GM18870 (cell line): ENCODE measurements around the gene AHDC1.
"Not testable (repeated sequence)": the region's sequence is repeated elsewhere in the genome, so short reads cannot be mapped to it uniquely, and the experiment has no call there.

Experiments
- ATAC-seq: cut with Tn5 transposase; IDR thresholded peaks from one replicate; pipeline ENCODE4 v1.9.1; 2021; ENCODE audit warnings: moderate library complexity; ENCODE audit not compliant: unreplicated experiment

Gene AHDC1

GRCh38 chr1:27553823-27554222 lies 50.1 kb downstream of the AHDC1 start:
- ATAC-seq = not testable (repeated sequence)

GRCh38 chr1:27552911-27553420 lies 51.0 kb downstream of the AHDC1 start:
- no peak for ATAC-seq

GRCh38 chr1:27551953-27552312 lies 52.0 kb downstream of the AHDC1 start:
- ATAC-seq = no peak

DNA sequence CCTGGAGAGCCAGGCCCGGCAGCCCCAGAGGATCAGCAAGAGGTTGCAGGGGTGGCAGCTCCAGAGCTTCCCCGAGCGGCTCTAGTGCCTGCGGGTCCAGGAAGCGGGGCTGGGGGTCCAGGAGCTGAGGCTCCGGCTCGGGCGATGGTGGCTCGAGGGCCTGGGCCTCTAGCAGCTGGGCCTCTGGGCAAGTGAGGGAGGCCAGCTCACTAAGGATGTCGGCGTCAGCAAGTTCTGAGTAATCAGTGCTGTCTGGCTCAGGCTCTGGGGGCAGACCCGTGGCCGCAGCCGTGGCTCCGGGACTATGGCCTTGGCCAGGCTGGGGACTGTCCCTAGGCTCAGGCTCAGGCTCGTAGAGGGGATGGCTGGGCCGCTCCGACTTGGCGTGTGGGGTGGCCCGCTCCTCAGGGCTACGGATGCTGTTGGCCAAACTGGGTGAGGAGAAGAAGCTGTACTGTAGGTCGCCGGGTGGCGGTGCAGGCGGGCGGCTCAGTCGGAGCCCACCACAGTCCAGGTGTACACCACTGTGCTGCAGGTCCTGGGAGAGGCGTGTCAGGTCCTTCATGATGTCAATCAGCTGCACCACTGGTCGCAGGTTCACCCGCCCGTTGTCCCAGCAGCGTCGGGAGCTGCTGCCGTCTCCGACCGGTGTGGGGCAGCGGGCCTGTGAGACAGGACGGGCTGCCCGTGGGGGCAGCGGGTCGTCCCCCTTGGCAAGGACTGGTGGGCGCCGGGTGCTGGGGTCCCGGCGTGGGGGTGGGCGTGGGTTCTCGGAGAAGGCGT lies 52.6 kb downstream of the AHDC1 start:
- no peak for ATAC-seq

DNA sequence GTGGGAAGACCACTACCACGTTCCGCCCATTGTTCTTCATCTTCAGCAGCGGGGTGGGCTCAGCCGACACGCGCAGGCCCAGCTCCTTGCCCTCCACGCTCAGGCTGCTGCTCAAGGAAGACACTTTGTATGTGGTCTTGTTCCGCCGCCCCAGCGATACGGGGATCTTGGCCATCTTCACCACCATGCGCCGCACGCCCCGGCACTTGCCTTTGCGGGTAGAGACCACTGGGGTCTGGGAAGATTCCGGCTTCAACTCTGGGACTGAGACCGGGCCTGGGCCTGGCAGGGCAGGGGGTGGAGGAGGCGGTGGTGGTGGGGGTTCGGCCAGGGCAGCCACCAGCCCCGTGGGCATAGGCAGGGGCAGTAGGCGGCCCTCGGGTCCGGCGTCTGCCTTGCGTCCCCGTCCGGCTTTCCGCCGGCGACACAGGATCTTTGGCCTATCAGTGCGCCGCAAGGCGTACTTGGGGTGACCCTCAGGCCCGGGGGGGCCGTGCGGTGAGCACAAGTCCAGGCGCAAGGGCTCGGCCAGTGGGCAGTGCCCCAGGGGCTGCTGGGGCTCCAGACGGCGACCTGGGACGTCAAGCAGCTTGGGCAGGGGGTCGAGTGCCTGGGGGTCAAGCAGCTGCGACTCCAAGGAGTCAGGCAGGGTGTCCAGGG lies 53.3 kb downstream of the AHDC1 start:
- ATAC-seq = no peak

DNA sequence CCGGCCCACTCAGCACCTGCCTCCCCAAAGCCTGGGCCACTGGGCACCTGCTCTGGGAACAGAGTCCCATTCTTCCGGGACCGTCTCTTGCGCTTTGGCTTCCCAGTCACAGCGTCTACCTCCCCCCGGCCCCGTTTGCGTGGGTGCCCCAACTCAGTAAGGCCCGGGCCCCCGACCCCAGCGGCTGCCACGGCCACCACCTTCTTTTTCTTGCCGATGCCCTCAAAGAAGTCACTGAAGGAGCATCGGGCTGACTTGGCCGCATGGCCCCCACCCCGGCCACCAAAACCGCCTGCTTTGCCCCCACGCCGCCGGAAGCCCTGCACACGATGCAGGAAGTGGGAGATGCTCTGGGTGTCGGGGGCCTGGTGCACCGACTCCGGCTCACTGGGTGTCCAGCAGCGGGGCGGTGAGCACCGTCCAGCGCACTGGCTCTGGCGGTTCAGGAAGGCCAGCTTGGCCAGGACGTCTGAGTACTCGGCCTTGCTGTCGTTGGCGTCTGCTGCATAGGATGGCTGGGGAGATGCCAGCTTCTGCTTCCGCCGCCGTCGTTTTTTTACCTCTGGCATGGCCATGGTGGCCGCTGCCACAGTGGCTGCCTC lies 54.0 kb downstream of the AHDC1 start:
- no peak for ATAC-seq

DNA sequence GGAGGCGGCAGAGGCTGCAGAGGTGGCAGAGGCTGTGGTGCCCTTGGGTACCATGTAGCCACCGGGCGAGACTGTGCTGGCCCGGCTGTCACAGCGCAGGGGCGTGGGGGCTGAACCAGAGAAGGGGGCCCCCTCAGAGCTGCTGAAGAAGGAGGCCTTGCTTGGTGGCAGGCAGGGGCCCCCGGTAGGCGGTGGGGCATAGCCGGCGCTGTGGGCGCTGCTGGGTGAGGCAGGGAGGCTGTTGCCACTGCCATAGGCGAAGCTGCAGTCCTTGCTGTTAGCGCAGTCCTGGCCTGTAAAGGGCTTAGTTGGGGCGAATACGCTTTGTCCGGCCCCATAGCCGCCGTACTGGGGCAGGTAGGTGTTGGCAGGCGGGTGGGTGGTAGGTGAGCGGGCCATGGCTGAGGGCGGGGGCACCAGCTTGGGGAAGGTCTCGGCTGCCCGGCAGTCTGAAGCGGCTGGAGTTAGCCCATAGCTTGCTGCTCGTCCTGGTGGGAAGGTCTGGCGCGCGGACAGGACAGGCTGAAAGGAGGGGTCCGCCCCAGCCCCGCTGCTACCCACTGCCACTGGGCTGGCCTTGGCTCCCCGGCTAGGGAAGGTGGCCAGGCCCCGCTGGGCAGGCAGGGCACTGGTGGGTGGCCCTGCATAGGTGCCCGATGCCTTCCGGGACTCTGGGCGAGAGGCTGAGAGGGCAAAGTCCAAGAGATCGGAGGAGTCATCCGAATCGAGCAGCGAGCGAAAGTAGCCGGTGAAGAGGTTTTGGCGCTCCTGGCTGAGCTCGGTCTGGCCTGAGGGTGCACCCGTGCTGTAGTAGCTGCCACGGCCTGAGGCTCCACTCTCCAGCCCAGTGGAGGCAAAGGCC lies 54.9 kb downstream of the AHDC1 start:
- ATAC-seq = no peak

- ATAC-seq = no peak
These were observed 55.6 kb downstream of the AHDC1 start for GRCh38 chr1:27548136-27548853.

- ATAC-seq = no peak
These were observed 56.5 kb downstream of the AHDC1 start for GRCh38 chr1:27547220-27548116.

DNA sequence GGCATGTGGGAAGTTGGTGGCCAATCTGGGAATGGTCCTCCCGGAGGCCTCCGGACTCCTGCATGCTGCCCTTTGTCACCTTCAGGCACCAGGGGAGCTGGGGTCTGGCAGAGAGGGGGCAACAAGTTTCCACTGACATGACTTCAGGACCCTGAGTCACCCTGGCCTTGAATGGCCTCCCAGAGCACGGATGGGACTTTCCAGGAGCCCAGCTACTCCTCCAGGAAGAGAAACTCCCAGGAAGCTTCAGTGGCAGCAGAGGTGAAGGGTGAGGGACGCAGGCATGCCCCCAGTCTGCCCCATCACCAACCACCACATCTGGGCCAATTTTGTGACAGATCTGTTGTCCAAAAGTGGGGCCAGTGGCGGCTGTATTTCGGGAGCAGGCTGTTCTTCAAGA lies 58.1 kb downstream of the AHDC1 start:
- no peak for ATAC-seq

DNA sequence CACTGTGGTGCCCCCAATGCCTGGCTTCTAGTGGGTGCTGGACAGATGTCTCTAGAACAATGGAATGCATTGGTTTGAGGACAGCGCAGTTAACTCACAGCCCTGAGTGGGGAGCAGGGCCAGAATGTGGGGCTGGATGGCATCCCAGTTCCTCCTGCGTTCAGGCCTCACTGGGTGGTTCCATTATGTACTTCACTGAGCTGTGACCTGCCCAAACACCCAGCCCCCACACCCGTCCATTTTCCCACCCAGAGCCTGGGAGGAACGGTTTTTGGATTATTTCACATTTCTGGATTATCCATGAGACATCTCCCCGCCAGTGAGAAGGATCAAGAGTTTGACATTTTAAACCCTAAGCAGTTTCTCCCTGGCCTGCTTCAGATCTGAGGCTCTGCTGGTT lies 58.7 kb downstream of the AHDC1 start:
- ATAC-seq = no peak

DNA sequence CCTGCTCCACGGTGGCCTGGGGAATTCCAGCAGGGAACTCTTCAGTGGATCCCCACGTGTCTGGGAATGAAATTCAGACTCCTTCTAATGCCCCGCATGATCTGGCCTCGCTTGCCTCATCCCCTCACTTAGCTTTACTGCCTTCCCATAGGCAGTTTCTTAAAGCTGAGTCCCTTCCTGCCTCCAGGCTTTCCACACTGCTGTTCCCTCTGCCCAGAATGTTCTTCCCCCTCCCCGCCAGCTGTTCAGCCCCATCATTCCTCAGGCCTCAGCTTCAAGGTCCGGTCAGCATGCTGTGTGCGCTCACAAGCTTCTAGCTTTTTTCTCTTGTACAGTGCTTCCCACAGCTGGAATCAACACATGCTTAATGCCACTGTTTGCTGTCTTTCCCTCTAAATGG lies 59.1 kb downstream of the AHDC1 start:
- ATAC-seq = no peak

DNA sequence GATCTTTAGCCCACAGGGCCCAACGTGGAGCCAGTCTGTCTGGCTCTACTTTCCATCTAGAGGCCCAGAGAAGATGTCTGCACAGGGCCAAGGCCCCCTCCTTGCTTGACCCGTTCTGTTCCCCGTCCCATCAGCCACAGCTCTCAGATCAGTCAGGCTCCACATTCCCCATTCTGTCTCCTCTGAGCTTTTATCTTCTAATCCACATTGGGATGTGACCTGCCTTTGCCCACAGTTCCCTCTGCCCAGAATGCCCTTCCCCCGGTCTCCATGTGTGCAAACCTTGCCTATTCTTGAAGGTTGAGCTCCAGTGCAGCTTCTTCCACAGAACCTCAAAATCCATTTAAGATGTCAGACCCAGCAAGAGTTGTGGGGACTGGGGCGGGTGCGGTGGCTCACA lies 60.7 kb downstream of the AHDC1 start:
- ATAC-seq = no peak

- ATAC-seq = no peak
These were observed 61.3 kb downstream of the AHDC1 start for GRCh38 chr1:27542463-27543273.

DNA sequence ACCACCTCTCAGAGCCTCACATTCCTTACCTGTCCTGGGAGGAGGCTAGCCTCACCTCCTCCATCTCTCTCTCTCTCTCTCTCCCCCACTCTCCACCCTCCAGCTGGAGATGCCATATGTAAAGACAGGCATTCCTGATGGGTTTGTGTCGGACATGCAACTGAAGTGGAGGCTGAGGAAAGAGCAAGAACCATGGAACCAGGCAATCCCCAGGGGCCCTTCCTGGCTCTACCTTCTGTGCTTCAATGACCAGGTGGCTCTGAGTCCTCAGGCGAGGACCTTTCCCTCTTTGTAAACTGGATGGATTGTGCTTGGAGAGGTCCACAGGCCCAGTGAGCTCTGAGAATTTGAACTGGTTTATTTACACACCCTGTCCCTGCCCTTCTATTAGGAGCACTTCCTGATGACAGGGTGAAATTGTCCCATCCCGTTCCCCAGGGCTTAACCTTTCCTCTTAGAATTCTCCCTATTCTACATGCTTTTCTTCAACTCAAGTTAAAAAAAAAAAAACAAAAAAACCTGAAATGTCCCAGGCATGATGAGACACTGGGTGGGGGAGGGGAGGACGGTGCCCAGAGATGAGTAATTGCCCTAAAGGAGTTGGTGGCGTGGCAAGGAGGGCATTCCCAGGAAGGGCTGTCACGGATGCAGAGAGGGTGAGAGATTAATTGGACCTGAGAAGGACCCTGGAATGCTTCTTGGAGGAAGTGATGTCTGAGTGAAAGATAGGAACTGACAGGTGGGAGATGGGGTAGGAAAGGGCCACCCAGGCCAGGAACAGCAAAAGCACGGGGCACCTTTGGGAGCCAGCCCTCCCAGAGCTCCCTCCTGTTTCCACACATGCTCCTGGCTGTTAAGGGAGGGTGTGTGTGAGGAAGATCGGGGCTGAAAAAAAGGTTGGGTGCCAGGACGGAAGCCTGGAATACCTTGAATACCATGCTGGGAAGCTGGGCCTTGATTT lies 63.8 kb downstream of the AHDC1 start:
- no peak for ATAC-seq

- no peak for ATAC-seq
These were observed 65.2 kb downstream of the AHDC1 start for GRCh38 chr1:27538793-27539192.

- ATAC-seq = not testable (repeated sequence)
These were observed 65.7 kb downstream of the AHDC1 start for GRCh38 chr1:27538305-27538676.

DNA sequence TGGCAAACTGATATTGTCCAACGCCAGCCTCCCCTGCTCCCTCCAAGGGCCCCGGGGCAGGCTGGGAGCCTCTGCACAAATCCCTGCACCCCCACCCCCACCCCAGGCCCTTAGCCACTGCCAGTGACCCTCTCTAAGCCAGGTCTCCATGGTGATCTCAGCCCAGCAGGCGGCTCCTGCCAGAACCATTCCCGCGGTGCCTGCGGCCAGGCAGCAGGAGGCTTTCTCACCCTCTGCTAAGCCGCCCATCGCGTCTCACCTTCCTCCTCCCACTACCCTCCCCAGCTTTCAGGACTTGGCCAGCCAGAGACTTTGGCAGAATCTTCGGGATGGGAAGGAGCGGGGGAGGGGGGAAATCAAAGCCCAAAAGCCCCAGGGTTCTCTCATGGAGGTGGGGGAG lies 67.2 kb downstream of the AHDC1 start:
- ATAC-seq = no peak
